HG02973 (cell line): ENCODE data around the gene TADA1.
A peak's percentile ranks its signal among the peaks of the same experiment; 100 is the strongest.
"Not testable (repeated sequence)": the region's sequence is repeated elsewhere in the genome, so short reads cannot be mapped to it uniquely, and the experiment has no call there.

Source experiments
- ATAC-seq: cut with Tn5 transposase; IDR thresholded peaks from one replicate; pipeline ENCODE4 v1.9.1; 2021; ENCODE audit warnings: moderate library complexity; ENCODE audit not compliant: unreplicated experiment

The TADA1 gene

DNA sequence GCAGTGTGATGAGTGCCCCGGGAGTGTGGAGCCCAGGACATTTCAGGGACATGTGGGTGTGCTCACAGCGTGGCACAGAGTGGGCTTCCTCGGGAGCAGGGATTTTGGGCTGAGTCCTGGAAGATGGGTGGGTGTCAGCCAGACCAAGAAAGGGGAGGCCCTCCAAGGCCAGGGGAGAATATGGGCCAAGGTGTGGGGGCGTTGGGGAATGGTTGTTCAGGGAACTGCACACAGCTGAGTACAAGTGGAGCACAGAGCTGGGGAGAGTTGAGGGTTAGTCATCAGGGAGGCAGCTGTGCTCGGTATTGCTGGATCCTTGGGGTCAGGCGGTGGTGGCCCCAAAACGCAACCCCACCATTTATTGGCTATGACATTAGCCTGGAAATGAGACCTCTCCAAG, 31.3 kb downstream of the TADA1 start:
- ATAC-seq, result no peak

DNA sequence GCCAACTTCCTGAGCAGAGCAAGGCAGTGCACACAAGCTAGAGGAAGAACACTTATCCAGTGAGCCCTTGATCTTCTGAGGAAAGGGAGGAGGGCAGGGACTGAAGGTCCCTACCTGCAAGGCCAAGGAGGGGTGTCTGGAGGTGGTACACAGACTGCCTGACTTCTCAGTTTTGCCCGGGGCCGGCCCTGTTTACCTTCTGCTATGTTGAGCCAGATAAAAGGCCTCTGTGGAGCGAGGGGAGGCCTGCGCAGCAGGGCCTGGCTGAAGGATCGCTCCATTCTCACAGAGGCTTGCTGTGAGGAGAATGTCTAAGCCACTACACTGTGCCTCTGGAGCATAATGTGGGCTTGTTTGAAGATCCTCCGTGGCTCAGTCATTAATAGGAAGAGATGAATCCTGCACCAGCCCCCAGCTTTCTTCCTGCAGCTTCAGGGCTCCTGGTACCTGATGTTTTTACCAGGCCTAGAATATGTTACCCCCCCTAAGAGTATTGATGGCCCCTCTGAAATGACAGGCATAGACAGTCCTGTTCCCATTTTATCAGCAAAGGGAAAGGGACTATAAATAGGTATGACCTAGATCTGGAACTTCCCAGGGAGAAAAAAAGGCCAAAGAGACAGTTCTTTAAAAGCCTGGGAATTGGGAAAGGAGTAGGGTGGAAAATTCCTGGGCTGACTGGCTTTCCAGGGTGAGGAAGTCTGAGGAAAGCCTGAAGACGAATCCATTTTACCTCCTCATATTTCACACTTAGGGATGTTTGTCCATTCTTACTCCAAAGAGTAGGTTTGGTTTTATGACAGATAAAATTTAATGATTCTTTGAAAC, 32.1 kb downstream of the TADA1 start:
- ATAC-seq, result no peak

DNA sequence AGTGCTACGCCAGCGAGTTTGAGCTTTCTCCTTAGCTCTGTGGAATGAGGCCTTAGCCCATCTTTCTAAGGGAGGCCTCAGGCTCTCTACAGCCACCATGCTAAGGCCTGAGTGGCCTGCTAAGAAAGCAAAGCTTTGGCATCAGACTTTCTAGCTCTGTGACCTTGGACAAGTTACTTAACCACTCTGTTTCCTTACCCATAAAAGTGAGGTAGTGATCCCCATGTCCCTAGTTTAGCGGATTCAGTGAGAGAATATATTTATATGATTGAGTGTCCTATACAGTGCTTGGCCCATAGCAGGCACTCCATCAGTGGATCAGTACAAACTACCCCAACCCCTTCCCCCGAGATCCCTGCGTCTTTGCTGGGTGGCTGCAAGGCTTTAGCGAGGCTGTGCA, 32.7 kb downstream of the TADA1 start:
- no peak for ATAC-seq

DNA sequence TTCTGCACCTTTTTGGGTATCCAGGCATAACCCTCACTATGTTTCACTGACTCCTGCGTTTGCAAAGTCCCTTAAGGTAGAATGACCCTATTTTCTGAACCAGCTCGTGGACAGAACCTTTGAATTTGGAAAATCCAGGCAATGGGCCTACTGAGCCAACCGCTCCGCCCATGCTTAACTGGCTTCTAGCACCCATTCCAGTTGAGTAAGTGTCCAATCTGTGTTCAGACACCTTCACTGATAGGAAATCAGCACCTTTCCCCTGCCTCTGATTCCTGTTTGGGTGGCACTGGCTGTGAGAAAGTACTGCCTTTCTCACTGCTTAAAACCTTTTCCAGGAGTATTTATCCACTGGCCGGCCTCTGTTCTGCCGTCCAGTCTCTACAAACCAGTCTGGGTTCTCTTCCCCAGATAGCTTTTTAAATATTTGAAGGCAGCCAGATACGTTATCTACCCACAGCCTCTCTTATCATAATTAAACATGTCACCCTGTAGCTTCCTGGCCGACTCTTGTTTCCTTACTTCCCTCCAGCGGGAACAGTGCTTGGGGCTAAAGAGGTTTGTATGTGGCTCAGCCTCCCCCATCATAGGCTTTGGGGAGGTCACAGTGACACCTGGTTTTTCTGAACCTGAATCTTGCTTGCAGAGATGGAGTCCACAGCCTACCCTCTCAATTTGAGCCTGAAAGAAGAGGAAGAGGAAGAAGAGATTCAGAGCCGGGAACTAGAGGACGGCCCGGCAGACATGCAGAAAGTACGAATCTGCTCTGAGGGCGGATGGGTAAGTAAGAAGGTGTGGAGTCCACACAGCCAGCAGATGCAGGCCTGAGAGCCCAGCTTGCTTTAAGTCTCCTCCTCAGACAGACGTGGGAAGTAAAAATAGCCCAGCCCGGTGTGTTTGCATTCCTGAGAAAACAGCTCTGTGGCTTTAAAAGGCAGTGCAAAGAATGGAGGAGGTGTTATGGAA, 35.5 kb downstream of the TADA1 start:
- no peak for ATAC-seq

DNA sequence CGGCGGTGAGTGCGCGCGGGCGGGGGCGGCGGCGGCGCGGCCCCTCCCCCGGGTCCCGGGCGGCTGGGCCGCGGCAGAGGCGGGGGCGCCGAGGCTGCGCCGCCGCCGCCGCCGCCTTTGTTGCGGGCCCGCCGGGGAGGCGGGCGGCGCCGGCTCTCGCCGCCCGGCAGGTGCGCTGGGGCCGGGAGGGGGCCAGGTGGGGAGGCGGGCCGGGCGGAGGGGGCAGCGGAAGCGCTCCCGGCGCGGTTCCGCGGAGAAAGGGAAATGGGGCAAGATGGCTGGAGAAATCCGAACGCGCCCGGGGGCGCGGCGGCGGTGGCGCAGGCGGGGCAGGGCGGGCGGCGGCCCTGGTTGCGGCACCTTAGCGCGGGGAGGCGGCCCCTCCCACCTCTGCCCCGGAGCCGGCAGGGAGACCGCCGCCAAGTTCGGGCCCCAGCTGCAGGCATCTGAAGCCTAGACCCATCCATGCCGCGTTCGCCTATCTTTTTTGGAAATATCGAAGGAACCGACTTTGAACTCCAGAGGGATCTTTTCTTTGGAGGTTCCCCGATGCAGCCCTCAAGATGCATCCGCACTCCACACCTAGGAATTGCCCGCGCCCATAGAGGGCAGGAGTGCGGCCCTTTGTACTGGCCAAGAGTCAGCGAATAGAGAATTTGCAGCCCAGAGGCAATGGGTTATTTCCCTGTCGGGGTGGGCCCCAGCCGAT, 36.3 kb downstream of the TADA1 start:
- ATAC-seq, result peak; percentile 34

DNA sequence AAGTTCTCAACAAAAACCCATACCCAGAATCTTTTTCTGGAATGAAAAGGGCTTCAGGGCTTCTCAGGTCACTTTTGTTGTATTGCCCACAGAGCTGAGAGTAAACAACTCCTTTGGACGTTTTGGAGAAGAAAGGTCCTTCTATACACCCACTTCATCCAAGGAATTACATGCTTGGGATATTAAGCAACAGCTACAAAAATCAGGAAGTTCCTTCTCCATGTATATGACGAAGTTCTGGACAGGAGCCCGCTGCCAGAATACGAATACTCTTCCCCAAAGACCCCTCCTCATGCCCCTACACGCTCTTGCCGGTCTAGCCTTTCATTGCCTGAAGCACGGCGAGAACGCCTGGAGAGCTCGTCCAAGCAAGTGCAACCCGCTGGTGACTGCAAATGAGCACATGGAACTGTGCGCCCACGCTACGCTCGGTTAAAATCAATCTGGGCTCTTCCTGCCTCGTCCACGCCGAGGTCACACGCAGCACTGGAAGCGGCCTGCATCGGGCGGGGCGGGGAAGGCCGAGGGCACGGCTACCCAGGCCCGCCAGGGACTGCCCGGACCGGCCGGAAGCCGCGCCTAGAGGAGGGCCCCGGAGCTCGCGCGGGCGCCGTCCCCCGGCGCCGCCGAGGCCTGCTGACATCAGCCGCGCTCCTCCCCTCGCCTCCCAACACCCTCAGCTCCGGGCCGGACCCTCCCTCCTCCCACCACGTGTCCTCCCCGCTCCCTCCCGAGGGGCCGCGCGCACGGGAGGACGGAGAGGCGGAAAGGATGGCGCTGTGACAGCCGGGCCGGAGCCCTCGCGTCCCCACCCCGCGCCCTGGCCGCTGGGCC, 37.1 kb downstream of the TADA1 start, which contains the start of gene POGK:
Gene POGK (plus strand): TSS at position 710 of the 834 bp plus-strand sequence. CDS start 1,482 bp downstream, outside the sequence.
- peak; percentile 96 for ATAC-seq

DNA sequence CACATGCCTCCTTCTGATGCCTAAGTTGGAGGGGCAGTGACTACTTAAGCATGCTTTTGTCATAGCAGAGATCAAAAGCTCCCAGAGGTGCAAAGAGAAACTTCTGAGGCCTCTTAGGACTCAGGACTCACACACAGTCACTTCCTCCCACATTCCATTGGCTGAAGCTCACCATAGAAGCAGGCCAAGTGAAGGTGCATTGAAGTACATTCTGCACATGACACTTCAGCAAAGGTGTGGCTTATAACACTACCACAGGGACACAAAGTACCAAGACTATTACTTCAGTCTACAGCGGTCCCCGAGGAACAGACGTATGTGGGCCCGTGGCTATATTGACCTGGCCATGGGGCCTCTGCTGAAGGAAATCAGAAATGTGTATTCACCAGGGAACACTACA, 39.3 kb downstream of the TADA1 start:
- no peak for ATAC-seq

DNA sequence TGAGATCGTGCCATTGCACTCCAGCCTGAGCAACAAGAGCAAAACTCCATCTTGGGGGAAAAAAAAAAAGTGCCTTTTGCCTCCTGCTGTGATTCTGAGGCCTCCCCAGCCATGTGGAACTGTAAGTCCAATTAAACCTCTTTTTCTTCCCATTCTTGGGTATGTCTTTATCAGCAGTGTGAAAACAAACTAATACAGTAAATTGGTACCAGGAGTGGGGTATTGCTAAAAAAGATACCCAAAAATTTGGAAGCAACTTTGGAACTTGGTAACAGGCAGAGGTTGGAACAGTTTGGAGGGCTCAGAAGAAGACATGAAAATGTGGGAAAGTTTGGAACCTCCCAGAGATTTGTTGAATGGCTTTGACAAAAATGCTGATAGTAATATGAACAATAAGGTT, 46.3 kb downstream of the TADA1 start:
- not testable (repeated sequence) for ATAC-seq

DNA sequence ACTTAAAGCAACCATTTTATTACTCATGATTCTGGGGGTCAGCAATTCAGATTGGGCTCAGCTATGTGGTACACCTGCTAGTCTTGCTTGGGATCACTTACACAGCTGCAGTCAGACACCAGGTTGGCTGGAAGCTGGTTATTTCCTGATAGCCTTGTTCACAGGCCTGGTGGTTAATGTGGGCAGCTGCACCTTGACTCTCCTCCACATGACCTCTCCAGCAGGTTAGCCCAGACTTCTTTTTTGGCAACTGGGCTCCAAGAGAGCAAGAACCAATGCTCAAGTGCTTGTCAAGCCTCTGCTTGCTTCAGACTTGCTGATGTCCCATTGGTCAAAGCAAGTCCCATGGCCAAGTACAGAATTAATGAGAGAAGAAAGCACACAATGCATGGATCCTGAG, 48.6 kb downstream of the TADA1 start:
- ATAC-seq, result no peak

DNA sequence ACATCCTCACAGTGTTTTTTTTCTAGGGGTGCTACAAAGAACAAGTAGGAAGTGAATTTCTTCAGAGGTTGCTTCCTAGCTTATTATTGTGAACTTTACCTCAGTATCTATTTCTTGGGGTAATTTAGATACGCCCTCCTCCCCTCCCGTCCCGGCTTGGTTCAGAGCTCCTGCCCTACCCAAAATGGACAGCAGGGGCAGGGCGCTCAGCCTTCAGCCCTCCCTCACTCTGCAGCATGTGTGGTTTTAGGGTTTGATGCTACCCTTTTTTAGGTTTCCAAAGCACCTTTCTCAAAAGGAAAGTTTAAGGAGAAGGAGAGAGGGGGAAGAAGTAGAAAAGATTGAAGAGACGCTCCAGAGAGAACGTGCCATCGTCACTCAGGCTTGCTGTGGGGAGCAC, 53.7 kb downstream of the TADA1 start:
- ATAC-seq, result peak; percentile 58

DNA sequence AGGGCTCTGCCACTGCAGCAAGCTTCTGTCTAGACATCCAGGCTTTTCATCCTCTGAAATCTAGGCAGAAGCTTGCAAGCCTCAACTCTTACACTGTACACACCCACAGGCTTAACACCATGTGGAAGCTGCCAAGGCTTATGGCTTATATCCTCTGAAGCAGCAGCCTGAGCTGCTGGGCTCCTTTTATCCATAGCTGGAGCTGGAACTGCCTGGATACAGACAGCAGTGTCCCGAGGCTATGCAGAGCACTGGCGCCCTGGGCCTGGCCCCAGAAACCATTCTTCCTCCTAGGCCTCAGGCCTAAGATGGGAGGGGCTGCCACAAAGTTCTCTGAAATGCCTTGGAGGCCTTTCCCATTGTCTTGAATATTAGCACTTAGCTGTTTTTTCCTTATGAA, 56.1 kb downstream of the TADA1 start:
- ATAC-seq, result no peak

DNA sequence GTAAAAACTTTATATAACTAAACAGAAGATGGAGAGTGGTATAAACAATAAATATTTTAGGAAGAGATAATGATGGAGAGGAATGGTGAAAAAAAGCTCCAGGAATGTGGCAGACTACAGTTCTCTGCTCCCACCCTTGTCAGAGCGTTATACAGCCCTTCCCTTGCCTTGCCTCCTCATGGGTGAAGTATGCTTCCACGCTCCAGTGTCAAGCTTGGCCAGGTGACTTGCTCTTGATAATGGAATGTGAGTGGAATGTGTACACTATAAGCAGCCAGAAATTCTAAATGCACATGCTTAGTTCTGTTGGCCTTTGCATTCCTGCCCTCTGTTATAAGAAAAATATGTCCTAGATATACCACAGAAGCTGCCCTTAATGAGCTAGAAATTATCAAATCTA, 61.5 kb downstream of the TADA1 start:
- no peak for ATAC-seq

DNA sequence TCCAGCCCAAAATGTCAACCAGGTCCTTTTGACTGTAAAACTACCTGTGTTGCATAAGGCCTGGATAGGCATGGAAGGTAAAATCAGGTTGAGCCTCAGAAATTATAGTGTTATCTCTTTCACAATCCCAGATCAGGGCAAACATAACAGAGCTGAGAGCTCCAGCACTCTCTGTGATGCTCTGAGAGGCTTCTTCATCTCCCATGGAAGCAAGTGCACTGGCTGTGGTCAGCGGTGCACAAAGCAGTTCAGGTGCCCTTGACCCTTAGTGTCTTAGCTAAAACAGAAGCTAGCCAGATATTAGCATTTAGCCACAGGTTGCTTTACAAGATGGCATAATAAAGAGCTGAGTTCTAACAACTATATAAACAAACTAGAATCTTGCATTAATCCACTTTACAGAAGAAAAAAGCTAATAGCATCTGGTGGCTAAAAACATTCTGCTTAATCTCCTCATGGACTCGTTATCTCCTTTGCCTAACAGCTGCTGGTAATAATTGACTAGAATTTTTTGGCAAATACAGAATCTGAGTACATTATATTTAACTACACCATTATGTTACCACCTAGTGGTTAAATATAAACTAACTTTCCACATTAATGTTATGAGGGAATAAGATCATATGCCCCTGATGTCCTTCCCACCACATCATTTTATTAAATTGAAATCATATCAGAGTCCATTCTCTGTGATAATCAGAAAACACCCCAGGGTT, 62.4 kb downstream of the TADA1 start:
- ATAC-seq, result no peak

DNA sequence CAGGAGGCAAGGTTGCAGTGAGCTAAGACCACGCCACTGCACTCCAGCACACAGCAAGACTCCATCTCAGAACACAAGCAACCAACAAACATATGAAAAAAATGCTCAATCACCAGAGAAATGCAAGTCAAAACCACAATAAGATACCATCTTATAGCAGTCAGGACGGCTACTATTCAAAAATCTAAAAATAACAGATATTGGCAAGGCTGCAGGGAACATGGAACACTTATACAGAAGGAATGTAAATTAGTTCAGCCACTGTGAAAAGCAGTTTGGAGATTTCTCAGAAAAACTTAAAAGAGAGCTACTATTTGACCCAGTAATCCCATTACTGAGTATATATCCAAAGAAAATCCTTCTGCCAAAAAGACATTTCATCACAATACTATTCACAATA, 64.4 kb downstream of the TADA1 start:
- no peak for ATAC-seq

DNA sequence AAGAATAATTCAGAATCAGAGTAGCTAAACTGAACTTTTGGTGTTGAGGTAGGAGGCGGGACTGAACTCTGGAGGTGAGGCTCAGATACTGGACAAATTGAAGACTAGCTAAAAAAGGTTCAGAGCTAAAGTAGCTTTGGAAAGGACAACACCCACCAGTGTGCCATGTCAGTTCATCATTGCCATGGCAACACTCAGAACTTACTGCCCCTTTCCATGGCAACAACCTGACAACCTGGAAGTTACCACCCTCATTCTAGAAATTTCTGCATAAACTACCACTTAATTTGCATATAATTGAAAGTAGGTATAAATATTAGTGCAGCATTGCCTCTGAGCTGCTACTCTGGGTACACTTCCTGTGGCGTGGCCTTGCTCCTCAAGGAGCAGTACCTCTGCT, 67.1 kb downstream of the TADA1 start:
- no peak for ATAC-seq
